NOMO-1 treated with DMSO at 0.1 percent for 48 hours (cell line): ENCODE data around the gene NUP188.

Experiments used
- DNase-seq: peaks from one replicate; lab custom pipeline; 2025; ENCODE audit not compliant: unreplicated experiment; lab: John Stamatoyannopoulos, UW

Gene NUP188

DNA sequence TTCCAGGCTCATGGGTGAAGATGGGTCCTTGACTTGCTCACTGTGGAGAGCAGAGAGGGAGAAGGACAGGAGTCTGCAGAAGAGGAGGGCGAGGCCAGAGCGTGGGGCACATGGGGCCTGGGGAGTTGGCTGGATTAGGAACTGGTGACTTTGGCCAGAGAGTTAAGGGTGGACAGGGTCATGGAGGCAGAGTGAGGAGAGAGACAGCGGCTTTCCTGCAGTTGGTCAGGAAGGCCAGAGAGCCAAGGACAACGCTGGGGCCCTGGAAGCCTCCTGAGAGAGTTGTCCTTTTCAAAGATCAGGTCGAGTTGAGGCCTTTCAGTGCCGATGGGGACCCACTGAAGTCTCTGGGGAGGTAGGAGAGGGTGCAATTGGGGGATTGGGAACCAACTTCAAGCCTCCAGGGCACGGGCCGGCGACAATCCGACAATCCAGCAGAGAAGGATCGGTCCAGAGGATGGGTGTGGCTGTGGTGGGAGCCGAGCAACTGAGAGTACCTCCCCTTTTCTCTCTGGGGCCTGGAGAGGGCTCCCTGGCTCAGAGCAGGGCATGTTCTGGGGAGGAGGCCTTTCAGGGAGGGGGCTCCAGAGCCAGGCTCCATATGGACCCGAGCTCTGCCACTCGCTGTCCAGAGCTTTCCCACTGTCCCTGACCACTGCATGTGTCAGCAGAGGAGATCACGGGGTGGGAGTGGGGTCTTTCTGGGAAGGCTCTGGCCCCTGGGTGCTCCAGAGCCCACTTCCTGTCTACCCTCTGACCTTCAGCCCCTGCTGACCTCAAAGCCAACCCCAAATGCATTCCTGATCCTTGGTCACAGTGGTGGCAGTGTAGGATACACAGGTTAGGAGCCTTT, 34.2 kb upstream of the NUP188 start:
- DNase-seq = no peak

DNA sequence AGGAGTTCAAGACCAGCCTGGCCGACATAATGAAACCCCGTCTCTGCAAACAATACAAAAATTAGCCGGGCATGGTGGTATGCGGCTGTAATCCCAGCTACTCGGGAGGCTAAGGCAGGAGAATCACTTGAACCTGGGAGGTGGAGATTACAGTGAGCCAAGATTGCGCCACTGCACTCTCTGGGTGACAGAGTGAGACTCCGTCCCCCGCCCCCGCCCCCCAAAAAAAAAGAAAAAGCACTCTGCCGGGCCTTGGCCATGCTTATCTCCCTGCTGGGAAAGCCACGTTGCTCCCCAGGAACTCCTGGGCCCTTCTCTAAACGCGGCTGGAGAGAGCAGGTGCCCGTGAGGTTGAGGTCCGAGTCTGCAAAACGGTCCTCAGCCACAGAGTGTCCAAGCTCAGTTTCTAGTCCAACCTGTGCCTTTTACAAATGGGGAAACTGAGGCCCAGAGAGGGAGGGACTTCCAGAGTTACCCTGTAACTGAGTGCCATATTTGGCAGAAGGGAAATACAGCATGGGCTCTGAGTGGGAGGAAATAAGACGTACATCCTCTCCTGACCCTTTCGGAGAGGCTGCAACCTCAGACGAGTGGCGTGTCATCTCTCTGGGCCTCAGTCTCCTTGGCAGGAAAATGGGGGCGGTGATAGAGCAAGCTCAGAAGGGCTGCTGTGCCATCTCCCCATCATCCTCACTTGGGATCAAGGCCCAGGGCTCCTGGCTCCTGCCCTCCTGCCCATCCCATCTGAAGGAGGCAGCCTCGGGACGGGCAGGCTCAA, 33.3 kb upstream of the NUP188 start:
- no peak for DNase-seq

DNA sequence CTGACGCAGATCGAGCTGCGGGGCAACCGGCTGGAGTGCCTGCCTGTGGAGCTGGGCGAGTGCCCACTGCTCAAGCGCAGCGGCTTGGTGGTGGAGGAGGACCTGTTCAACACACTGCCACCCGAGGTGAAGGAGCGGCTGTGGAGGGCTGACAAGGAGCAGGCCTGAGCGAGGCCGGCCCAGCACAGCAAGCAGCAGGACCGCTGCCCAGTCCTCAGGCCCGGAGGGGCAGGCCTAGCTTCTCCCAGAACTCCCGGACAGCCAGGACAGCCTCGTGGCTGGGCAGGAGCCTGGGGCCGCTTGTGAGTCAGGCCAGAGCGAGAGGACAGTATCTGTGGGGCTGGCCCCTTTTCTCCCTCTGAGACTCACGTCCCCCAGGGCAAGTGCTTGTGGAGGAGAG, 31.3 kb upstream of the NUP188 start:
- DNase-seq = no peak

- no peak for DNase-seq
These were observed 30.8 kb upstream of the NUP188 start for GRCh38 chr9:128916745-128917144.

GRCh38 chr9:128917151-128917849, 30.2 kb upstream of the NUP188 start:
- DNase-seq = no peak

DNA sequence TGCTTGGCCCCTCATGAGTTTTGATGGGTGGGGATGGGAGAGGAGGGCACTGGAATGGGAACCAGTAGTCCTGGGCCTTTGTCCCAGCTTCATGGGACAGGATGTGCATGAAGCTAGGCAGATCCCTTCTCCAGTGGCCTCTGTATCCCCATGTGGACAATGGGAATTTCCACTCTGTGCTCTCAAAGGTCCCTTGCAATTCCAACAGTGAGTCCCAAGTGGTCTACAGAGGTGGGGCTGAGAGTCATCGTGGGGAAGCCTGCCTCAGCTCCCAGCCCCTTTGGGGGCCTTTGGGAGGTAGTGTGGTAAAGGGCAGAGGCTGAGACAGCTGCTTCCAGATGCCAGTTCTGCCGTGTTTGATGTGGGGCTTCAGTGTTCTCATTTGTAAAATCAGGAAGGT, 28.6 kb upstream of the NUP188 start:
- DNase-seq = no peak

DNA sequence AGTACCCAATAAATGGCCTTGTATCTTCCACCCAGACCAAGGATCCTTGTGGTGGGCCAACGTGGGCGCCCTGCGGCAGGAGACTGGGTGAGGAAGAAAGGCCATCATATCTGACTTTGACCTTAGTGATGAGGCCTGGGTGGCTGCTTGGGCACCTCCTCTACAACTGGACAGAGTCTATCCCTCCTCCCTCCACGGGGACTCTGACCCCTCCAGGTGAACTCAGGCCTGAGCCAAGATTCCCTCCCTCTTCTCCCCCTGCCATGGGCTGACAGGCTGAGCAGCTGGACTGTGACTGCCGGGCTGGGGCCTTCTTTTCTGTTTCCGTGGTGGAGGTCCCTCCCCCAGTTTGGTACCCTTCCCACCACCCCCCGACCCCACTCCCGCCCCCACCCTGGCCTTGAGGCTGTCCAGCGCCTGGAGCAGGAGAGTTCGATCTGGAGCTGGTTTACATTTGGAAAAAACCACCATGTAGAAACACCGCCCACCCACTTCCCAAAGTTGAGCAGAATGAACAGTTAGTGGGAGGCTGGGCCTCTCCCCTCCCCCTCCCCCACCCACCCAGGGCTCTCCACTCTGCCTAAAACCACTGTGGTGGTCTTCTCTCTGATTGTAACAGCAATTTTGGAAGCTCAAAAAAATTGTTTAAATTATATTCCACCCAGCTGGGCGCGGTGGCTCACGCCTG, 28.0 kb upstream of the NUP188 start:
- DNase-seq = no peak

DNA sequence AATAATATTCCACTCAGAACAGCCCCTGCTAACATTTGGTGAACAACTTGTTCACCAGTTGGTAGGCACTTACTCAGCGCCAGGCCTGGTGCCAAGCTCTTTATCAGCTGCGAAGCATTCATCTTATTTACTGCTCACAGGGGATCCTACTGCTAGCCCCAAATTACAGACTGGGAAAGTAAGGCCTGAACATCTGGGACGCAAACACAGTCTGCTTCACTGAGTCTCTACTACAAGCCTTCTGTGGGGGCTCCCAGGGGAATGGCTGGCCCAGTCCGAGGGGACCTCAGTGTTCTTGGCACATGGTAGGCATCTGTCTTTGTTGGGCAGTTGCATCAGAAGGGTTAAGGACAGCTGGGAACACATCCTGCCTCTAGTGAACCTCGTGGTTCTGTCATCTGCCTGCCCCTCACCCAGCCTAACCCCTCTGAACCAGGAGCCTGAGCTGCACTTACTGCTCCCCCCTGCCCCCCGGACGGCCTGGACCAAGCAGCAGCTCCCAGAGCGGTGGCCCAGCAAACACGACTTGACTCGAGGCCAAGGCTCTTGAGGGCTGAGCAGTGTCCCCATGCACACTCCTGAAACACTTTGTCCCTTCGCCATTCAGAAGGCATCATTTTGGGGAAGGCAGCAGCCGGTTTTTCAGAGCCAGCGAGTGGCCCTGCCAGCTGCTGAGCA, 27.0 kb upstream of the NUP188 start, which contains the start of gene PHYHD1:
Gene PHYHD1 (plus strand): TSS at position 602 of the 678 bp plus-strand sequence. CDS start 1,342 bp downstream, outside the sequence.
- no peak for DNase-seq

DNA sequence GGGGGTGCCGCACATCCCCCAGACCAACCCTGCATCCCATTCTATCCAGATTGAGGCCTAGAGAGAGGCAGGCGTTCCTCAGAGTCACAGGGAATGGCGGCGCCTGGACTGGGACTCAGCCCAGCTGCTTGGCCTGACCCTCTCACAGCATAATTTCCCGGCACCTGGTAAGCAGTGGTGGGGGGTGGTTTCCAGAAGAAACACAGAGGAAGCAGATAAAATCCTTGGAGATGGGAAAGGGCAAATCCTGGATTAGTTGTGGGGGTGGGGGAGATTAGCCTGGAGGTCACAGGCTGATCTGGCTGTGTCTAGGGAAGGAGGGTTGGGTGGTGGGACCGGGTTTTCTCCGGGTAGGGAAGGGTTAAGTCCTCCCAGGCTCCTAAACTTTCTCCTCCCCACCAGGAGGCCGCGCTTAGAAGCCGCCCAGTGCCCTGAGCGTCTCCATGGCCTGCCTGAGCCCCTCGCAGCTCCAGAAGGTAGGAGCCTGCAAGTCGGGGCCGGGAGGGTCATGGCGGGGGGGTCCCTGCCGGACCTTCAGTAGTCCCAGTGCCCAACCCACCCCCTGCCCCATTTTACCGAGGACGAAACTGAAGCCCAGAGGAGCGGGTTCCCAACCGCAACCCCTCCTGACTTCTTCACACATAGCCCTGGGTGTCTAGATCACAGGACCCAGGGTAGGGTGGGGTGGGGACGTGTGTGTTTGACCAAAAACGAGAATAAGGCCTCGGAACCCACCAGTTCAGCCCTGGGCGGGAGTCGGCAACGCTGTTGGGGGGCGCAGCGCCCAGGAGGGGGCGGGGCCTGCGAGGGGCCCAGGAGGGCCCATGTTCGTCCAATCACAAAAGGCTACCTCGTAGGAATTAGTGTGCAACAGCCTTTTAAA, 25.4 kb upstream of the NUP188 start:
- DNase-seq = no peak

GRCh38 chr9:128923493-128923883, 24.0 kb upstream of the NUP188 start:
- DNase-seq = no peak

- DNase-seq = no peak
These were observed 19.6 kb upstream of the NUP188 start for GRCh38 chr9:128927731-128928411.

GRCh38 chr9:128928624-128929023, 18.9 kb upstream of the NUP188 start:
- no peak for DNase-seq

GRCh38 chr9:128929560-128929959, 17.9 kb upstream of the NUP188 start:
- no peak for DNase-seq

- no peak for DNase-seq
These were observed 13.8 kb upstream of the NUP188 start for GRCh38 chr9:128933731-128934130.

DNA sequence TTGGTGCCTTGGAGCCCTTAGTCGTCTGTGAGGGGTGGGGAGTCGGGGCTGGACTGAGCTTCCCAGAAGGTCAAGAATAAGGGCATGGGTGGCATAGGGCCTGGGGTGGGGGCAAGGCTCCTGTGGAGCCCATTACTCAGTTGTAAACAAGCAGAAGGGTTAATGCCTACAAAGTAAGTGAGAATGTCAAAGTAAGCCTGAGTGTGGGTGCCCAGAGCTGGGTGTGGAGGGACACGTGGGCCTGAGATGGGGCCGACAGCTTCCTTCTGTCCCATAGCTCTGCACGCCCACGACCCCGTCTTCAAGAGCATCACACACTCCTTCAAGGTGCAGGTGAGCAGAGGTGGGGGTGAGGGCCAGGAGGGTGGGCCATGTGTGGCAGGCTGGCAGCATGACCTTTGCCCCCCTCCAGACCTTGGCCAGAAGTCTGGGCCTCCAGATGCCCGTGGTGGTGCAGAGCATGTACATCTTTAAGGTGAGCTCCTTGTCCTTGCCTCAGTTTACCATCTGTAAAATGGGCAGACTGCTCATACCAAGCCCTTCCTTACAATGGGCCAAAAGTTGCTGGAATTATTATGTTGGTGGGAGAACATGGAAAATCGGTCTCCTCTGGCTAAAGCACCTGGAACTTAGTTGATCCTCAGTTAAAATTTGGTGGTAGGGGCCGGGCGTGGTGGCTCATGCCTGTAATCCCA, 11.2 kb upstream of the NUP188 start:
- no peak for DNase-seq

DNA sequence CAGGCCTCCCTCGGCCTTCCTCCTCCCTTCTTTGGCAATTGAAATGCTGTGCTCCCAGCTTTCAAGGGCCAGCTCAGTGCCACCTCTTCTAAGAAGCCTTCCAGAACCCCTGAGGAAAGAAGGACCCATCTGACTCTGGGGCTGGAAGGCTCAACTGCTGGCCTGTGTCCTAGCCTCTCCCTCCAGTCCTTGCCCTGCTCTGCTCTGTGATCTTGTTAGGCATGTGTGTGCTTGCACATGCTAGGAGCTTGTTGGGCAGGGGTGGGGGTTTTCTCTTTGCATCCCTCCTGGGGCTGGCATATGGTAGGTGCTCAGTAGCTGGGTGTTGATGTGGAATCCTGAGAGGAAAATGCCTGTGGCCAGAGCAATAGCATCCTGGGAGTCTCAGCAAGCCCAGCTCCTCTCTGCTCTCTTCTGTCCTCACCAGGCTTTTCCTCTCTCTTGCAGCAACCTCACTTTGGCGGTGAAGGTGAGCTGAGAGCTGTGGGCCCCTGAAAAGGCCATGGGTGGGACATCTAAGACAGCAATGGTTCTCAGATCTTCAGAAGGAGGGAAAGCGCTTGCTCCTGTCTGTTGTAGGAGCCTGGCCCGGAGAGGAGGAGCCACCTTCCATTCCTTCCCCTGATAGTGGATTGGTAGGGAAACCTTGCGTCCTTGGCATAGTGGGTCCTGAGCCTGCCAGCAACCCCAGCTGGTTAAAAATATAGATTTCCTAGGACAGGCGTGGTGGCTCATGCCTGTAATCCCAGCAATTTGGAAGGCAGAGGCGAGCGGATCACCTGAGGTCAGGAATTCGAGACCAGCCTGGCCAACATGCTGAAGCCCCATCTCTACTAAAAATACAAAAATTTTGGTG, 10.0 kb upstream of the NUP188 start:
- no peak for DNase-seq

DNA sequence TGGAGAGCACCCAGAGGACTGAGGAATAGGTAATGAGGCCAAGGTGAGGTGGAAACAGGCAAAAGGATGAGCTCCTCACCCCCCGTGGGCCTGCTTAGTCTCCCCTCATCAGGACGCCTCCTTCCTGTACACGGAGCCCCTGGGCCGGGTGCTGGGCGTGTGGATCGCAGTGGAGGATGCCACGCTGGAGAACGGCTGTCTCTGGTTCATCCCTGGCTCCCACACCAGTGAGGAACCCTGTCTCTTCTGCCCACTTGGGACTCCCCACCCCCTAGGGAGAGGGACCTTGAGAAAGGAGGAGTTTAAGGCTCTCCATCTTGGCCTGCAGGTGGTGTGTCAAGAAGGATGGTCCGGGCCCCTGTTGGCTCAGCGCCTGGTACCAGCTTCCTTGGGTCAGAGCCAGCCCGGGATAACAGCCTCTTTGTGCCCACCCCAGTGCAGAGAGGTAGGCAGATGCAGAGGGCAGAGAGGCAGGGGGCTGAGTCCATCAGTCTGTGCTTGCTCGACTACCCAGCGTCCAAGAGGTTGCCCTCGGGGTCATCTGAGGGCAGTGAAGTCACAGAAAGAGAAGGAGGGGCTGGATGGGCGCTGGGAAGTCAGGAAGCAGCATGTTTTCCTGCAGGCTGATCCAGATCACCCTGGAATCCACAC, 7.1 kb upstream of the NUP188 start:
- DNase-seq = no peak
